Liver (tissue), 9 donors: ENCODE results near the gene SLC34A2. TPM values are rescaled to one million over a fixed set of nuclear protein-coding genes. Genes with fewer than 3 reads are reported as not detected.

Experiments used
- DNase-seq: peaks from one replicate; pipeline ENCODE4 v3.0.0-alpha.2; 2017; ENCODE audit warnings: low spot score
- H3K27ac ChIP-seq, 2 donors: one replicate each; pipeline ENCODE4 v1.7.0; 2013; ENCODE audit warnings: inconsistent platforms in 2 of 2, low read length in 2 of 2, control low read depth in 1 of 2, low read depth in 1 of 2, mild to moderate bottlenecking in 1 of 2
- H3K27me3 ChIP-seq, 4 donors: one replicate each; pipeline versions ENCODE4 v1.6.1 to v1.7.0; 2013; ENCODE audit warnings: low read length in 3 of 4, inconsistent platforms in 1 of 4, mild to moderate bottlenecking in 1 of 4, moderate library complexity in 1 of 4; ENCODE audit not compliant: control insufficient read depth in 4 of 4, insufficient read depth in 4 of 4
- H3K36me3 ChIP-seq, 4 donors: one replicate each; pipeline versions ENCODE4 v1.6.1 to v1.7.0; 2013; ENCODE audit warnings: low read length in 3 of 4, mild to moderate bottlenecking in 3 of 4, low read depth in 1 of 4, moderate library complexity in 1 of 4; ENCODE audit not compliant: control insufficient read depth in 4 of 4, insufficient read depth in 3 of 4
- H3K4me1 ChIP-seq, 4 donors: one replicate each; pipeline versions ENCODE4 v1.6.1 to v1.7.0; 2013; ENCODE audit warnings: low read length in 3 of 4, mild to moderate bottlenecking in 3 of 4, moderate library complexity in 1 of 4; ENCODE audit not compliant: control insufficient read depth in 4 of 4, insufficient read depth in 4 of 4
- H3K4me3 ChIP-seq, 3 donors: one replicate each; pipeline versions ENCODE4 v1.6.1 to v1.7.0; 2013; ENCODE audit warnings: low read length in 3 of 3, control low read depth in 1 of 3, low read depth in 1 of 3, mild to moderate bottlenecking in 1 of 3
- H3K9ac ChIP-seq, 2 donors: one replicate each; pipeline ENCODE4 v1.7.0; 2013; ENCODE audit warnings: low read length in 2 of 2, mild to moderate bottlenecking in 2 of 2, moderate library complexity in 2 of 2, control low read depth in 1 of 2, low read depth in 1 of 2
- H3K9me3 ChIP-seq, 4 donors: one replicate each; pipeline versions ENCODE4 v1.6.1 to v1.7.0; 2013; ENCODE audit warnings: low read length in 3 of 4; ENCODE audit not compliant: control insufficient read depth in 4 of 4
- ATF3 ChIP-seq: IDR thresholded peaks from 2 replicates; pipeline ENCODE4 v1.6.1; 2016; ENCODE audit warnings: antibody characterized with exemption
- CTCF ChIP-seq: fragments of 150-350 bp; IDR thresholded peaks from 2 replicates; pipeline ENCODE4 v1.5.1; 2017; ENCODE audit warnings: improper control_type of control experiment, low read depth, low read length; ENCODE audit not compliant: missing input control
- EGR1 ChIP-seq, 2 donors: IDR thresholded peaks; 2 replicates each; pipeline ENCODE4 v1.6.1; 2016 to 2018; ENCODE audit warnings: antibody characterized with exemption in 2 of 2, low read depth in 2 of 2
- FOXA1 ChIP-seq: IDR thresholded peaks from 2 replicates; pipeline ENCODE4 v1.6.1; 2016; ENCODE audit warnings: antibody characterized with exemption
- FOXA2 ChIP-seq: IDR thresholded peaks from 2 replicates; pipeline ENCODE4 v1.6.1; 2016; ENCODE audit warnings: antibody characterized with exemption
- GABPA ChIP-seq, 2 donors: IDR thresholded peaks in 1 of 2; conservative IDR thresholded peaks in 1 of 2; 2 replicates each; pipeline ENCODE4 v1.6.1; 2016; ENCODE audit warnings: antibody characterized with exemption in 2 of 2, mild to moderate bottlenecking in 1 of 2, moderate library complexity in 1 of 2
- HNF4A ChIP-seq, 2 donors: conservative IDR thresholded peaks; 2 replicates each; pipeline ENCODE4 v1.6.1; 2016; ENCODE audit warnings: antibody characterized with exemption in 2 of 2, mild to moderate bottlenecking in 2 of 2
- HNF4G ChIP-seq: IDR thresholded peaks from 2 replicates; pipeline ENCODE4 v1.6.1; 2016; ENCODE audit warnings: antibody characterized with exemption
- JUND ChIP-seq, 2 donors: IDR thresholded peaks; 2 replicates each; pipeline ENCODE4 v1.6.1; 2016; ENCODE audit warnings: antibody characterized with exemption in 2 of 2
- MAX ChIP-seq: IDR thresholded peaks from 2 replicates; pipeline ENCODE4 v1.6.1; 2016; ENCODE audit warnings: antibody characterized with exemption
- NR2F2 ChIP-seq: IDR thresholded peaks from 2 replicates; pipeline ENCODE4 v1.6.1; 2016; ENCODE audit warnings: antibody characterized with exemption
- RAD21 ChIP-seq, 2 donors: IDR thresholded peaks; 2 replicates each; pipeline ENCODE4 v1.6.1; 2016; ENCODE audit warnings: antibody characterized with exemption in 2 of 2, mild to moderate bottlenecking in 2 of 2
- REST ChIP-seq: IDR thresholded peaks from 2 replicates; pipeline ENCODE4 v1.6.1; 2016; ENCODE audit warnings: antibody characterized with exemption, mild to moderate bottlenecking
- RXRA ChIP-seq, 2 donors: IDR thresholded peaks; 2 replicates each; pipeline ENCODE4 v1.6.1; 2017 to 2018; ENCODE audit warnings: antibody characterized with exemption in 2 of 2, mild to moderate bottlenecking in 1 of 2
- SP1 ChIP-seq: IDR thresholded peaks from 2 replicates; pipeline ENCODE4 v1.6.1; 2018; ENCODE audit warnings: antibody characterized with exemption, mild to moderate bottlenecking
- TAF1 ChIP-seq: conservative IDR thresholded peaks from 2 replicates; pipeline ENCODE4 v1.6.1; 2016; ENCODE audit warnings: antibody characterized with exemption, mild to moderate bottlenecking
- YY1 ChIP-seq: IDR thresholded peaks from 2 replicates; pipeline ENCODE4 v1.6.1; 2016; ENCODE audit warnings: antibody characterized with exemption, mild to moderate bottlenecking
- ZBTB33 ChIP-seq: IDR thresholded peaks from 2 replicates; pipeline ENCODE4 v1.6.1; 2016; ENCODE audit warnings: antibody characterized with exemption
- WGBS: extraction: QIAGEN DNeasy Blood & Tissue Kit; methylation state at CpG from one replicate; pipeline ENCODE4 v1.1.7; 2013; 5-methylcytosine and 5-hydroxymethylcytosine counted together
- polyA plus RNA-seq, 2 donors: library from polyadenylated mRNA; stranded (reverse) in 1 of 2; unstranded in 1 of 2; fragments of 200-250 nt in 1 of 2; fragments of >200 nt in 1 of 2; fragmentation: Nextera tagmentation in 1 of 2; extraction: Ambion mirVana in 1 of 2; gene quantifications; one replicate each; pipeline versions ENCODE4 v1.2.1 to v1.2.3, GENCODE V29; 2013 to 2015
- total RNA-seq, 2 donors: library from RNA; depleted of rRNA; stranded (reverse); fragments of >200 nt; gene quantifications; one replicate each; pipeline ENCODE4 v1.2.3, GENCODE V29; 2014
- donor health status: healthy.
- donor health status: healthy.
- donor health status: healthy.
- donor health status: healthy.
- donor health status: healthy.

The SLC34A2 gene
- total and polyA plus RNA-seq, 4 donors, result 0.14 to 1.4 (median 0.94) TPM

GRCh38 chr4:25725870-25726269 is 70.2 kb downstream of the SLC34A2 start:
- H3K4me3 ChIP-seq, result no peak overlapping the region
- H3K36me3 ChIP-seq, result no peaks in the 10 kb centered on the region
- TF ChIP-seq ZBTB33 (no peak), RXRA (IDR thresholded peaks at IDR 0.05) (no peak), CTCF (no peak), HNF4G (no peak), YY1 (no peak), NR2F2 (no peak), REST (no peak), EGR1 (IDR thresholded peaks at IDR 0.05; ENCODE audit: low read depth in 2 of 2) (no peak), MAX (no peak), FOXA1 (no peak), SP1 (no peak), JUND (IDR thresholded peaks at IDR 0.05) (no peak), HNF4A (conservative IDR thresholded peaks at IDR 0.05) (no peak), ATF3 (no peak), GABPA (IDR thresholded peaks at IDR 0.05 in 1 of 2, conservative IDR thresholded peaks at IDR 0.05 in 1 of 2) (no peak), FOXA2 (no peak), TAF1 (no peak), RAD21 (IDR thresholded peaks at IDR 0.05) (no peak)
- WGBS, result 70% methylated on average over 7 of the region's 7 CpGs
- H3K9ac ChIP-seq, result no peak overlapping the region
- no peaks in the 10 kb centered on the region for H3K27me3 ChIP-seq
- H3K4me1 ChIP-seq, result no peaks in the 10 kb centered on the region
- no peaks in the 10 kb centered on the region for H3K9me3 ChIP-seq
- no peak overlapping the region for H3K27ac ChIP-seq
- DNase-seq, result no peak
